ENCODE measurements around the gene CCDC92B.

GRCh38 chr17:2798678-2799077 is 49.2 kb upstream of the CCDC92B start:
- no peak for TF ChIP-seq CTCF (IDR thresholded peaks at IDR 0.05)
- no peak for TF ChIP-seq POLR2A (IDR thresholded peaks at IDR 0.05)

All from uterus (tissue), 2 donors.